ENCODE results near the gene FRMD4A. TPM values are rescaled to one million over a fixed set of nuclear protein-coding genes. Genes with fewer than 3 reads are reported as not detected.
"Not testable (repeated sequence)": the region's sequence is repeated elsewhere in the genome, so short reads cannot be mapped to it uniquely, and the experiment has no call there.

Gene FRMD4A
- total and polyA plus RNA-seq, 2 experiments from 2014 or later, result 5.4 to 10.3 TPM

DNA sequence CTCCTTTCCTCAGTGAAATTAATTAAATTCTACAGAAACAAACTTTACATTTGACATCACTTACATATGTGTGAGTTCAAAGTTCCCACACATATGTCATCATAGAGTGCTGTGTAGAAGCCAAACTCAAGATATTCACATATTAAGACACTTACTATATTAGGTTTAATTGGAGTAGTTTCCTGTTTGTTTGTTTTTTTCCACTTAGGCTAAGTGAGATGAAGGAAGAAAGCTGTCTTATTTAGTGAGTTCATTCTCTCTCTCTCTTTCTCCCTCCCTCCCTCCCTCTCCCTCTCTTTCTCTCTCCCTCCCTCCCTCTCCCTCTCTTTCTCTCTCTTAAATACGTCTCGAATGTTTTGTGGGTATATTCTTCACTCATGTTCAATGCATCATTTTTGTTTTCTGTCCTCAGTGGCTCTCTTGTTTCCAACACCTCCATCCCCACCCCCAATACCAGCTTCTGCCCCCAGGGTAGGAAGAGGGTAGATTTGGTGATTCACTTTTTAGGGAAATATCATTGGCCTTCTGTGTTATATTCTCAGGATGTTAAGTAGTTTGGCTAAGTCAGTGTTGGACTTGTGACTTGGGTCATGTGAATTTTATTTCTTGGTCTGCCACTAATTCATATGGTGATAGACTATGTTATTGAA lies 262.0 kb downstream of the FRMD4A start:
- no peaks in the 10 kb centered on the region for H3K9me2 ChIP-seq (replicated peaks; ENCODE audit: insufficient read depth)
- no peak for DNase-seq (ENCODE audit: low spot score)
- H3K4me2 ChIP-seq, result no peak overlapping the region
- no peak overlapping the region for H3K4me3 ChIP-seq
- TF ChIP-seq, protein P1, sequence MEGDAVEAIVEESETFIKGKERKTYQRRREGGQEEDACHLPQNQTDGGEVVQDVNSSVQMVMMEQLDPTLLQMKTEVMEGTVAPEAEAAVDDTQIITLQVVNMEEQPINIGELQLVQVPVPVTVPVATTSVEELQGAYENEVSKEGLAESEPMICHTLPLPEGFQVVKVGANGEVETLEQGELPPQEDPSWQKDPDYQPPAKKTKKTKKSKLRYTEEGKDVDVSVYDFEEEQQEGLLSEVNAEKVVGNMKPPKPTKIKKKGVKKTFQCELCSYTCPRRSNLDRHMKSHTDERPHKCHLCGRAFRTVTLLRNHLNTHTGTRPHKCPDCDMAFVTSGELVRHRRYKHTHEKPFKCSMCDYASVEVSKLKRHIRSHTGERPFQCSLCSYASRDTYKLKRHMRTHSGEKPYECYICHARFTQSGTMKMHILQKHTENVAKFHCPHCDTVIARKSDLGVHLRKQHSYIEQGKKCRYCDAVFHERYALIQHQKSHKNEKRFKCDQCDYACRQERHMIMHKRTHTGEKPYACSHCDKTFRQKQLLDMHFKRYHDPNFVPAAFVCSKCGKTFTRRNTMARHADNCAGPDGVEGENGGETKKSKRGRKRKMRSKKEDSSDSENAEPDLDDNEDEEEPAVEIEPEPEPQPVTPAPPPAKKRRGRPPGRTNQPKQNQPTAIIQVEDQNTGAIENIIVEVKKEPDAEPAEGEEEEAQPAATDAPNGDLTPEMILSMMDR (IDR thresholded peaks at IDR 0.05; ENCODE audit: poor library complexity), result no peak
- TF ChIP-seq EZH2 (IDR thresholded peaks at IDR 0.05; ENCODE audit: borderline replicate concordance), result no peak
- no peak for TF ChIP-seq EZH2phosphoT487 (IDR thresholded peaks at IDR 0.05; ENCODE audit: low read depth, severe bottlenecking, unreplicated experiment)
- no peaks in the 10 kb centered on the region for H3K79me2 ChIP-seq
- no peaks in the 10 kb centered on the region for H3K9me3 ChIP-seq (ENCODE audit: low read depth)
- WGBS (ENCODE audit: low lambda C conversion rate, missing lambda C conversion rate), result 91% methylated on average over 2 of the region's 2 CpGs
- H2AFZ ChIP-seq, result no peak overlapping the region
- H3K27me3 ChIP-seq, result no peaks in the 10 kb centered on the region
- no peaks in the 10 kb centered on the region for H4K20me1 ChIP-seq (ENCODE audit: insufficient read depth, poor library complexity, severe bottlenecking)
- H3K27ac ChIP-seq, result no peak overlapping the region
- H3K36me3 ChIP-seq (replicated peaks; ENCODE audit: insufficient read depth, low read depth), result no peaks in the 10 kb centered on the region
- H3K4me1 ChIP-seq (ENCODE audit: insufficient read depth), result peaks cover 7% of the 10 kb centered on the region

DNA sequence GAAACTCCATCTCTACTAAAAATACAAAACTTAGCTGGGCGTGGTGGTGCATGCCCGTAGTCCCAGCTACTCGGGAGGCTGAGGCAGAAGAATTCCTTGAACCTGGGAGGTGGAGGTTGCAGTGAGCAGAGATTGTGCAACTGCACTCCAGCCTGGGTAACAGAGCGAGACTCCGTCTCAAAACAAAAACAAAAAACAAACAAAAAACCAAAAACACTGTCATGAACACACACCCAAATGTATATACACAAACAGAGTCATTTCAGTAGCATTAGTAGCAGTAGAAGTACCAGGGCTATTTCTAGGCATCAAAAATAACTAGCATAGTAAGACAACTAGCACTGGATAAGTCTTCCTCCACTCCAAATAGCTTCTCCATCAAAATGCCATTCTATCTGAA lies 263.1 kb downstream of the FRMD4A start:
- WGBS (ENCODE audit: low lambda C conversion rate, missing lambda C conversion rate), result 93% methylated on average over 5 of the region's 5 CpGs
- H3K4me3 ChIP-seq; H3K36me3 ChIP-seq (replicated peaks; ENCODE audit: insufficient read depth, low read depth); H3K79me2 ChIP-seq; H3K4me2 ChIP-seq; DNase-seq (ENCODE audit: low spot score); H3K9me3 ChIP-seq (ENCODE audit: low read depth); H4K20me1 ChIP-seq (ENCODE audit: insufficient read depth, poor library complexity, severe bottlenecking); H2AFZ ChIP-seq; H3K4me1 ChIP-seq (ENCODE audit: insufficient read depth); H3K27me3 ChIP-seq; H3K9me2 ChIP-seq (replicated peaks; ENCODE audit: insufficient read depth); H3K27ac ChIP-seq: not testable (repeated sequence)

DNA sequence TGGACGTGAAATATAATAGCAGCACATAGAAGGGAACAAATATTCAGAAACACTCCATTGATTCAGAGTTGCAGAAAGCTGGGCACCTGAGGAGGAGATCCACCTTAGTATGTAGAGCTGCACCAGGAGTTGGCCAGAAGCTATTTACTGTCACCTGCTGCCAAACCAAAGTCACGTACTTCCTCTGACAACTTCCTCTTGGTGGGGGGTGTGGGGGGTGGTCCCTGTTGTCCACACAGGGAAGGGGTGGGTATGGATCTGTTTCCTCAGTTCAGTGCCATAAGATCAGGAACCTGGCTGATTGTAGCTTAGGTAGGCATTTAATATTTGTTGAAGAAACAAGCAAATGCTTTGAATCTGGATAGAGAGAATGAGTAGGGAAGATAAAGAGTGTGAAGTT lies 264.6 kb downstream of the FRMD4A start:
- H3K27me3 ChIP-seq, result no peaks in the 10 kb centered on the region

DNA sequence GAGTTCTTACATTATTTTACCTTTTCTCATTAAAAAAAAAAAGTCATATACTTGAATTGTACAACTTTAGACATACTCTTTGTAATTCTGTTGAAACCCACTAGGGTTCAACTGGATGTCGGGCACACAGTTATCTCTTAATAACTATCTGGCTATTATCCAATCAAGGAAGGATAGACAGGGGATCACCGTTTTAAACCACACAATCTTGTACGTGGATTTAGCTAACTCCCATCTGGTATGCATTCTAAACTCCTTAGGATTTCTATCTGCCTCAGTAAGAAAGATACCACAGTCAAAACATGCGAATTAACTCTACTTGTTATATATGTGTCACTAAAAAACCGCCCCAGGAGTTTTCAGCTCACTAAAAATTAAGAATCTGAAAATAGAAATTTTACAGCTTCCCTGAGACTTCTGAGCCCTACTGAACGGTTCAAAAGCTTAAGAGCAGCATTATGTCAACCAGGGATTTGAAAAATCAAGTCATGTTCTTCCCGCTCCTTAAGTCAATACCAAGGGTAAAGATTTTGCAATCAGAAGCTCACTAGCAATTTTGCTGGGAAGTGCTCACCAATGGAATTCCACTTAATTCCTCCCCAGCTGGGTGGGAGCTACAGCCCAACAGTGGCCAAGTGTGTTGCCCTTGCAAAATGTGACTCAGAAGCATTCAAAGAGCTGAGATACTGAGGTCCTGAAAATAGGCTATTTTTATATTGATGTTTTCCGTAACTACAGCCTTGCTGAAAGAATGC lies 267.0 kb downstream of the FRMD4A start:
- WGBS (ENCODE audit: low lambda C conversion rate, missing lambda C conversion rate), result 47% methylated on average over 8 of the region's 8 CpGs
- H3K27ac ChIP-seq, result peak overlapping the region; percentile 42
- DNase-seq (ENCODE audit: low spot score), result peak; percentile 47
- no peaks in the 10 kb centered on the region for H3K9me2 ChIP-seq (replicated peaks; ENCODE audit: insufficient read depth)
- H3K4me3 ChIP-seq, result no peak overlapping the region
- TF ChIP-seq, protein P1 (IDR thresholded peaks at IDR 0.05; ENCODE audit: poor library complexity), result no peak
- TF ChIP-seq EZH2 (IDR thresholded peaks at IDR 0.05; ENCODE audit: borderline replicate concordance) (no peak), EZH2phosphoT487 (IDR thresholded peaks at IDR 0.05; ENCODE audit: low read depth, severe bottlenecking, unreplicated experiment) (no peak)
- H4K20me1 ChIP-seq (ENCODE audit: insufficient read depth, poor library complexity, severe bottlenecking), result no peaks in the 10 kb centered on the region
- H2AFZ ChIP-seq, result no peak overlapping the region
- peak overlapping the region; percentile 46 for H3K4me2 ChIP-seq
- H3K36me3 ChIP-seq (replicated peaks; ENCODE audit: insufficient read depth, low read depth), result no peaks in the 10 kb centered on the region
- no peaks in the 10 kb centered on the region for H3K9me3 ChIP-seq (ENCODE audit: low read depth)
- no peaks in the 10 kb centered on the region for H3K27me3 ChIP-seq
- no peaks in the 10 kb centered on the region for H3K79me2 ChIP-seq
- H3K4me1 ChIP-seq (ENCODE audit: insufficient read depth), result peaks cover 7% of the 10 kb centered on the region

More for the DNA sequence above, 264.6 kb downstream of the FRMD4A start:
- Histone ChIP-seq H4K20me1 (ENCODE audit: insufficient read depth, poor library complexity, severe bottlenecking) (no peaks in the 10 kb centered on the region), H3K4me3 (no peak overlapping the region), H2AFZ (no peak overlapping the region), H3K9me3 (ENCODE audit: low read depth) (no peaks in the 10 kb centered on the region), H3K9me2 (replicated peaks; ENCODE audit: insufficient read depth) (no peaks in the 10 kb centered on the region), H3K4me2 (no peak overlapping the region), H3K27ac (no peak overlapping the region), H3K36me3 (replicated peaks; ENCODE audit: insufficient read depth, low read depth) (no peaks in the 10 kb centered on the region), H3K4me1 (ENCODE audit: insufficient read depth) (peaks cover 7% of the 10 kb centered on the region), H3K79me2 (no peaks in the 10 kb centered on the region)
- no peak for DNase-seq (ENCODE audit: low spot score)
- no peak for TF ChIP-seq EZH2phosphoT487 (IDR thresholded peaks at IDR 0.05; ENCODE audit: low read depth, severe bottlenecking, unreplicated experiment)
- TF ChIP-seq, protein P1 (IDR thresholded peaks at IDR 0.05; ENCODE audit: poor library complexity), result no peak
- no peak for TF ChIP-seq EZH2 (IDR thresholded peaks at IDR 0.05; ENCODE audit: borderline replicate concordance)
- WGBS (ENCODE audit: low lambda C conversion rate, missing lambda C conversion rate), result 84% methylated on average over 2 of the region's 2 CpGs

Data from hepatocyte (in vitro differentiated cells).